ENCODE measurements around the gene GNRHR. TPM values are rescaled to one million over a fixed set of nuclear protein-coding genes. Genes with fewer than 3 reads are reported as not detected.
"Not testable (repeated sequence)": the region's sequence is repeated elsewhere in the genome, so short reads cannot be mapped to it uniquely, and the experiment has no call there.

GNRHR gene
- total and polyA plus RNA-seq, 4 donors: 0.15 TPM; not detected in 3

DNA sequence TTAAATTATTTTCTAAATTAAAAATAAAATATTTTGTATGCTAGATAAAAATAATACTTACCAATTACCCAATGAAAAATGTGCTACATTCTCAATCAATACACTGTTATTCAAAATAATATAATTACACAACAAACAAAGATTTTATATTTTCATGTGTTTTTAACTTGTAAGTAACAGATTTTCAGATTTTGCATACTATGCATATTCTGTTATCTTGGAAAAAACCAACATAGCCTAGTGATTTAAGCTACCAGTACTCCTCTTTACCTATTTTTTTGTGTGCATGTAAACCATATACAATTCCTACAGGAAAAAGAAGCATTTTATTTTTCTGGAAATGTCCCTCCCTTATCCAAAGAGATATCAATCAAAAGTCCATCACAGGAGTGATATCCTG lies 10.0 kb upstream of the GNRHR start (continued):
- TF ChIP-seq ATF3 (IDR thresholded peaks at IDR 0.05) (no peak), FOXA2 (IDR thresholded peaks at IDR 0.05) (no peak), HNF4G (IDR thresholded peaks at IDR 0.05) (no peak)

GRCh38 chr4:67762086-67762485 lies 7.9 kb upstream of the GNRHR start:
- Histone ChIP-seq H3K27me3 (ENCODE audit: control insufficient read depth in 4 of 4, insufficient read depth in 4 of 4, low read length in 3 of 4) (no peaks in the 10 kb centered on the region), H3K9ac (ENCODE audit: low read depth in 1 of 2, low read length in 2 of 2) (no peak overlapping the region), H3K4me1 (ENCODE audit: control insufficient read depth in 4 of 4, insufficient read depth in 4 of 4, low read length in 3 of 4) (no peaks in the 10 kb centered on the region), H3K4me3 (ENCODE audit: low read depth in 1 of 3, low read length in 3 of 3) (no peak overlapping the region), H3K9me3 (ENCODE audit: control insufficient read depth in 4 of 4, low read length in 3 of 4) (no peaks in the 10 kb centered on the region), H3K27ac (ENCODE audit: low read depth in 1 of 2, low read length in 2 of 2) (no peak overlapping the region), H3K36me3 (ENCODE audit: control insufficient read depth in 4 of 4, insufficient read depth in 3 of 4, low read depth in 1 of 4, low read length in 3 of 4) (no peaks in the 10 kb centered on the region)
- no peak for TF ChIP-seq EGR1 (IDR thresholded peaks at IDR 0.05; ENCODE audit: low read depth in 2 of 2)
- TF ChIP-seq RXRA (IDR thresholded peaks at IDR 0.05): no peak
- no peak for TF ChIP-seq ATF3 (IDR thresholded peaks at IDR 0.05)
- TF ChIP-seq SP1 (IDR thresholded peaks at IDR 0.05): no peak
- no peak for TF ChIP-seq CTCF (IDR thresholded peaks at IDR 0.05; ENCODE audit: low read depth, low read length, missing input control)
- no peak for DNase-seq (ENCODE audit: low spot score)
- 48% methylated on average over 3 of the region's 3 CpGs for WGBS

GRCh38 chr4:67756991-67757390 lies 2.8 kb upstream of the GNRHR start:
- H3K27me3 ChIP-seq (ENCODE audit: control insufficient read depth in 4 of 4, insufficient read depth in 4 of 4, low read length in 3 of 4); DNase-seq (ENCODE audit: low spot score); H3K4me3 ChIP-seq (ENCODE audit: low read depth in 1 of 3, low read length in 3 of 3); H3K36me3 ChIP-seq (ENCODE audit: control insufficient read depth in 4 of 4, insufficient read depth in 3 of 4, low read depth in 1 of 4, low read length in 3 of 4); H3K9ac ChIP-seq (ENCODE audit: low read depth in 1 of 2, low read length in 2 of 2); H3K9me3 ChIP-seq (ENCODE audit: control insufficient read depth in 4 of 4, low read length in 3 of 4); H3K4me1 ChIP-seq (ENCODE audit: control insufficient read depth in 4 of 4, insufficient read depth in 4 of 4, low read length in 3 of 4); H3K27ac ChIP-seq (ENCODE audit: low read depth in 1 of 2, low read length in 2 of 2): not testable (repeated sequence)
- 74% methylated on average over 6 of the region's 6 CpGs for WGBS

- TF ChIP-seq TAF1 (conservative IDR thresholded peaks at IDR 0.05): no peak
- TF ChIP-seq NR2F2 (IDR thresholded peaks at IDR 0.05): no peak
- TF ChIP-seq RXRA (IDR thresholded peaks at IDR 0.05): no peak
- no peak for TF ChIP-seq GABPA (IDR thresholded peaks at IDR 0.05 in 1 of 2, conservative IDR thresholded peaks at IDR 0.05 in 1 of 2)
- TF ChIP-seq, protein P1, sequence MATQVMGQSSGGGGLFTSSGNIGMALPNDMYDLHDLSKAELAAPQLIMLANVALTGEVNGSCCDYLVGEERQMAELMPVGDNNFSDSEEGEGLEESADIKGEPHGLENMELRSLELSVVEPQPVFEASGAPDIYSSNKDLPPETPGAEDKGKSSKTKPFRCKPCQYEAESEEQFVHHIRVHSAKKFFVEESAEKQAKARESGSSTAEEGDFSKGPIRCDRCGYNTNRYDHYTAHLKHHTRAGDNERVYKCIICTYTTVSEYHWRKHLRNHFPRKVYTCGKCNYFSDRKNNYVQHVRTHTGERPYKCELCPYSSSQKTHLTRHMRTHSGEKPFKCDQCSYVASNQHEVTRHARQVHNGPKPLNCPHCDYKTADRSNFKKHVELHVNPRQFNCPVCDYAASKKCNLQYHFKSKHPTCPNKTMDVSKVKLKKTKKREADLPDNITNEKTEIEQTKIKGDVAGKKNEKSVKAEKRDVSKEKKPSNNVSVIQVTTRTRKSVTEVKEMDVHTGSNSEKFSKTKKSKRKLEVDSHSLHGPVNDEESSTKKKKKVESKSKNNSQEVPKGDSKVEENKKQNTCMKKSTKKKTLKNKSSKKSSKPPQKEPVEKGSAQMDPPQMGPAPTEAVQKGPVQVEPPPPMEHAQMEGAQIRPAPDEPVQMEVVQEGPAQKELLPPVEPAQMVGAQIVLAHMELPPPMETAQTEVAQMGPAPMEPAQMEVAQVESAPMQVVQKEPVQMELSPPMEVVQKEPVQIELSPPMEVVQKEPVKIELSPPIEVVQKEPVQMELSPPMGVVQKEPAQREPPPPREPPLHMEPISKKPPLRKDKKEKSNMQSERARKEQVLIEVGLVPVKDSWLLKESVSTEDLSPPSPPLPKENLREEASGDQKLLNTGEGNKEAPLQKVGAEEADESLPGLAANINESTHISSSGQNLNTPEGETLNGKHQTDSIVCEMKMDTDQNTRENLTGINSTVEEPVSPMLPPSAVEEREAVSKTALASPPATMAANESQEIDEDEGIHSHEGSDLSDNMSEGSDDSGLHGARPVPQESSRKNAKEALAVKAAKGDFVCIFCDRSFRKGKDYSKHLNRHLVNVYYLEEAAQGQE (IDR thresholded peaks at IDR 0.05): no peak
- no peak for TF ChIP-seq SP1 (IDR thresholded peaks at IDR 0.05)
- no peak for TF ChIP-seq FOXA2 (IDR thresholded peaks at IDR 0.05)
- TF ChIP-seq EGR1 (IDR thresholded peaks at IDR 0.05; ENCODE audit: low read depth in 2 of 2): no peak
- Histone ChIP-seq H3K9ac (ENCODE audit: low read depth in 1 of 2, low read length in 2 of 2) (no peak overlapping the region), H3K27ac (ENCODE audit: low read depth in 1 of 2, low read length in 2 of 2) (no peak overlapping the region), H3K36me3 (ENCODE audit: control insufficient read depth in 4 of 4, insufficient read depth in 3 of 4, low read depth in 1 of 4, low read length in 3 of 4) (no peaks in the 10 kb centered on the region), H3K27me3 (ENCODE audit: control insufficient read depth in 4 of 4, insufficient read depth in 4 of 4, low read length in 3 of 4) (no peaks in the 10 kb centered on the region), H3K4me1 (ENCODE audit: control insufficient read depth in 4 of 4, insufficient read depth in 4 of 4, low read length in 3 of 4) (no peaks in the 10 kb centered on the region), H3K9me3 (ENCODE audit: control insufficient read depth in 4 of 4, low read length in 3 of 4) (no peaks in the 10 kb centered on the region), H3K4me3 (ENCODE audit: low read depth in 1 of 3, low read length in 3 of 3) (no peak overlapping the region)
- no peak for DNase-seq (ENCODE audit: low spot score)
- 81% methylated on average over 1 of the region's 1 CpG for WGBS
Observed at GRCh38 chr4:67755974-67756373, 1.8 kb upstream of the GNRHR start.

Measured in liver (tissue), 9 donors.